Activated naive CD4-positive, alpha-beta T cell treated with anti-CD3 and anti-CD28 coated beads, Interleukin-2, amount 10 ng/mL, durations not matched to agents 7 days and 5 days (primary cell): ENCODE measurements around the gene TMEM126A.
"Not testable (repeated sequence)": the region's sequence is repeated elsewhere in the genome, so short reads cannot be mapped to it uniquely, and the experiment has no call there.

ENCODE experiments used
- CTCF ChIA-PET: fragments of 350-600 bp; sonication (Branson Sonifier 250); formaldehyde crosslinking; loops from one replicate; lab custom pipeline; 2021; ENCODE audit warnings: antibody characterized with exemption; lab: Charles Lee
- DNase-seq: peaks from one replicate; pipeline ENCODE4 v3.0.0-alpha.2; 2020
- H3K27ac Mint-ChIP-seq: one replicate; pipeline ENCODE4 v1.8.0; 2021; ENCODE audit warnings: mild to moderate bottlenecking, moderate library complexity, mixed read lengths
- H3K27me3 Mint-ChIP-seq: one replicate; pipeline ENCODE4 v1.8.0; 2021; ENCODE audit warnings: mild to moderate bottlenecking, mixed read lengths
- H3K36me3 Mint-ChIP-seq: one replicate; pipeline ENCODE4 v1.8.0; 2021; ENCODE audit warnings: mixed read lengths
- H3K4me1 Mint-ChIP-seq: one replicate; pipeline ENCODE4 v1.8.0; 2021; ENCODE audit warnings: mixed read lengths
- H3K4me3 Mint-ChIP-seq: one replicate; pipeline ENCODE4 v1.8.0; 2021; ENCODE audit warnings: mild to moderate bottlenecking, moderate library complexity, mixed read lengths
- H3K9me3 Mint-ChIP-seq: one replicate; pipeline ENCODE4 v1.8.0; 2021; ENCODE audit warnings: mixed read lengths

TMEM126A gene

GRCh38 chr11:85628771-85629341 lies 18.9 kb upstream of the TMEM126A start:
- peak overlapping the region; percentile 97 for H3K4me3 Mint-ChIP-seq
- peaks cover 44% of the 10 kb centered on the region for H3K4me1 Mint-ChIP-seq
- H3K36me3 Mint-ChIP-seq: peaks cover 24% of the 10 kb centered on the region
- peak overlapping the region; percentile 90 for H3K27ac Mint-ChIP-seq
- CTCF ChIA-PET: interaction anchor here (1.4 to 2.5 kb wide), 2 partner anchors 19 to 35 kb away, joined by 4 to 7 read pairs; partner anchors contain the start of genes CREBZF and TMEM126A
- H3K27me3 Mint-ChIP-seq: no peaks in the 10 kb centered on the region
- H3K9me3 Mint-ChIP-seq: no peaks in the 10 kb centered on the region
- DNase-seq: peak; percentile 25

DNA sequence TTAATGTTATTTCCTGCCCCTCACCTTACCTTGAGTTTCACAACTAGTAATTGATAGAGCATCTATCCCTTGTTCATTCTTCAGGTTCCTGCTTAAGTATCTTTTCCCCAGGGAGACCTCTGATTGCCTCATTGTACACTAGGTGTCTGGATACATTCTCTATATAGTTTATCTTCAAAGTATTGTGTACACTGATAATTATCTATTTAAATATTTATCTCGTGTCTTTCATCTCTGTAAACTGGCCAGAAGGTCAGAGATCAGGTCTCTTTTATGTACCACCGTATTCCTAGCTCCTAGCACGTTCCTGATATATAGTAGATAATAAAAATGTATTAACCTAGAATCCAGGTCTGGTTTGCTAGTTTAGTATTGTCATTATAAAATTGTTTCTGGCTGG lies 13.0 kb upstream of the TMEM126A start:
- DNase-seq: no peak
- H3K4me3 Mint-ChIP-seq: no peak overlapping the region
- CTCF ChIA-PET: no interaction called here
- peaks cover 42% of the 10 kb centered on the region for H3K36me3 Mint-ChIP-seq
- no peaks in the 10 kb centered on the region for H3K9me3 Mint-ChIP-seq
- H3K4me1 Mint-ChIP-seq: peaks cover 16% of the 10 kb centered on the region
- no peak overlapping the region for H3K27ac Mint-ChIP-seq
- no peaks in the 10 kb centered on the region for H3K27me3 Mint-ChIP-seq

- CTCF ChIA-PET: no interaction called here
- no peak overlapping the region for H3K4me3 Mint-ChIP-seq
- H3K36me3 Mint-ChIP-seq: peaks cover 7% of the 10 kb centered on the region
- no peak for DNase-seq
- H3K27ac Mint-ChIP-seq: no peak overlapping the region
- no peaks in the 10 kb centered on the region for H3K9me3 Mint-ChIP-seq
- peaks cover 27% of the 10 kb centered on the region for H3K27me3 Mint-ChIP-seq
- peaks cover 11% of the 10 kb centered on the region for H3K4me1 Mint-ChIP-seq
Measured at GRCh38 chr11:85643191-85643614, 4.6 kb upstream of the TMEM126A start.

DNA sequence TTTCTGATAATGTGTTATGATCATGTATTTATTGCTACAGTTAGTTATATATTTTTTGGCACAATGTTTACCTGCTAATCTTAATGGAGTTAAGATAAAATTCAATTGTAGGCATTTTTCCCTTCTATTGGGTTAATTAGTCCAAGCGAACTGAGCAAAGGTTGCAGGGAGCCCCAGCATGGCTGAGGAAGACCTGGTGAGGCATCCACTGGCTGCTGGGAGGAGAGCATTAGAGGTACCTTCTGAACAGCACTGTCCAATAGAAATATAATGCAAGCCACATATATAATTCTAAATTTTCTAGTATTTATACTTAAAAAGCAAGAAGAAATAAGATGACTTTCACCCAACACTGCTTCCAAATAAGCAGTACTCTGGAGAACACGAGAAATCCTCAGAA lies 689 bp upstream of the TMEM126A start:
- Mint-ChIP-seq H3K36me3 (peaks cover 14% of the 10 kb centered on the region), H3K4me1 (peaks cover 35% of the 10 kb centered on the region), H3K27me3 (peaks cover 23% of the 10 kb centered on the region), H3K9me3 (no peaks in the 10 kb centered on the region), H3K27ac (peak overlapping the region; percentile 95), H3K4me3 (peak overlapping the region; percentile 90)
- DNase-seq: no peak
- CTCF ChIA-PET: interaction anchor here (0.6 to 1.8 kb wide), 3 partner anchors 8 to 64 kb away, joined by 4 to 5 read pairs (median 4); partner anchors contain the start of gene TMEM126B

GRCh38 chr11:85651118-85651517 lies 3.4 kb downstream of the TMEM126A start:
- H3K4me1 Mint-ChIP-seq: peaks cover 46% of the 10 kb centered on the region
- CTCF ChIA-PET: no interaction called here

GRCh38 chr11:85652786-85653447 lies 5.2 kb downstream of the TMEM126A start:
- DNase-seq: no peak
- Mint-ChIP-seq H3K27ac (peak overlapping the region; percentile 35), H3K36me3 (peaks cover 29% of the 10 kb centered on the region), H3K4me3 (no peak overlapping the region), H3K4me1 (peaks cover 44% of the 10 kb centered on the region), H3K9me3 (no peaks in the 10 kb centered on the region), H3K27me3 (no peaks in the 10 kb centered on the region)
- CTCF ChIA-PET: no interaction called here

More at GRCh38 chr11:85651118-85651517, 3.4 kb downstream of the TMEM126A start:
- Mint-ChIP-seq H3K27ac (no peak overlapping the region), H3K4me3 (no peak overlapping the region), H3K36me3 (peaks cover 20% of the 10 kb centered on the region), H3K9me3 (no peaks in the 10 kb centered on the region), H3K27me3 (no peaks in the 10 kb centered on the region)
- no peak for DNase-seq

- DNase-seq, CTCF ChIA-PET, H3K4me3 Mint-ChIP-seq, H3K27me3 Mint-ChIP-seq, H3K9me3 Mint-ChIP-seq, H3K27ac Mint-ChIP-seq: not testable (repeated sequence)
- peaks cover 41% of the 10 kb centered on the region for H3K4me1 Mint-ChIP-seq
- peaks cover 35% of the 10 kb centered on the region for H3K36me3 Mint-ChIP-seq
Measured at GRCh38 chr11:85654343-85654742, 6.6 kb downstream of the TMEM126A start.

- H3K4me1 Mint-ChIP-seq: peaks cover 51% of the 10 kb centered on the region
- no peak for DNase-seq
- no peaks in the 10 kb centered on the region for H3K9me3 Mint-ChIP-seq
- H3K27ac Mint-ChIP-seq: no peak overlapping the region
- CTCF ChIA-PET: interaction anchor here (1.2 kb wide), 1 partner anchor 8 kb away, joined by 3 read pairs; the partner anchor contains the start of gene TMEM126A
- no peaks in the 10 kb centered on the region for H3K27me3 Mint-ChIP-seq
- H3K4me3 Mint-ChIP-seq: no peak overlapping the region
- peaks cover 45% of the 10 kb centered on the region for H3K36me3 Mint-ChIP-seq
Measured at GRCh38 chr11:85656777-85657176, 9.0 kb downstream of the TMEM126A start.

- Mint-ChIP-seq H3K4me1 (peaks cover 51% of the 10 kb centered on the region), H3K27ac (no peak overlapping the region), H3K4me3 (no peak overlapping the region), H3K27me3 (no peaks in the 10 kb centered on the region), H3K36me3 (peaks cover 47% of the 10 kb centered on the region), H3K9me3 (no peaks in the 10 kb centered on the region)
- CTCF ChIA-PET: no interaction called here
- DNase-seq: no peak
Measured at GRCh38 chr11:85658180-85658579, 10.4 kb downstream of the TMEM126A start.

GRCh38 chr11:85661972-85662664 lies 14.4 kb downstream of the TMEM126A start:
- Mint-ChIP-seq H3K27ac (no peak overlapping the region), H3K36me3 (peaks cover 49% of the 10 kb centered on the region), H3K4me3 (peak overlapping the region; percentile 98), H3K9me3 (no peaks in the 10 kb centered on the region), H3K4me1 (peaks cover 53% of the 10 kb centered on the region), H3K27me3 (no peaks in the 10 kb centered on the region)
- no peak for DNase-seq
- CTCF ChIA-PET: interaction anchor here (0.9 kb wide), 1 partner anchor 14 kb away, joined by 4 read pairs; the partner anchor contains the start of gene TMEM126A

GRCh38 chr11:85663080-85663752 lies 15.4 kb downstream of the TMEM126A start:
- Mint-ChIP-seq H3K27ac (peak overlapping the region; percentile 98), H3K4me3 (peak overlapping the region; percentile 98), H3K27me3 (no peaks in the 10 kb centered on the region), H3K9me3 (no peaks in the 10 kb centered on the region), H3K36me3 (peaks cover 47% of the 10 kb centered on the region), H3K4me1 (peaks cover 50% of the 10 kb centered on the region)
- peak; percentile 33 for DNase-seq
- CTCF ChIA-PET: interaction anchor here (1.8 to 2.7 kb wide), 3 partner anchors 15 to 90 kb away, joined by 4 to 8 read pairs (median 7); partner anchors contain the start of genes DLG2, TMEM126A and TMEM126B

DNA sequence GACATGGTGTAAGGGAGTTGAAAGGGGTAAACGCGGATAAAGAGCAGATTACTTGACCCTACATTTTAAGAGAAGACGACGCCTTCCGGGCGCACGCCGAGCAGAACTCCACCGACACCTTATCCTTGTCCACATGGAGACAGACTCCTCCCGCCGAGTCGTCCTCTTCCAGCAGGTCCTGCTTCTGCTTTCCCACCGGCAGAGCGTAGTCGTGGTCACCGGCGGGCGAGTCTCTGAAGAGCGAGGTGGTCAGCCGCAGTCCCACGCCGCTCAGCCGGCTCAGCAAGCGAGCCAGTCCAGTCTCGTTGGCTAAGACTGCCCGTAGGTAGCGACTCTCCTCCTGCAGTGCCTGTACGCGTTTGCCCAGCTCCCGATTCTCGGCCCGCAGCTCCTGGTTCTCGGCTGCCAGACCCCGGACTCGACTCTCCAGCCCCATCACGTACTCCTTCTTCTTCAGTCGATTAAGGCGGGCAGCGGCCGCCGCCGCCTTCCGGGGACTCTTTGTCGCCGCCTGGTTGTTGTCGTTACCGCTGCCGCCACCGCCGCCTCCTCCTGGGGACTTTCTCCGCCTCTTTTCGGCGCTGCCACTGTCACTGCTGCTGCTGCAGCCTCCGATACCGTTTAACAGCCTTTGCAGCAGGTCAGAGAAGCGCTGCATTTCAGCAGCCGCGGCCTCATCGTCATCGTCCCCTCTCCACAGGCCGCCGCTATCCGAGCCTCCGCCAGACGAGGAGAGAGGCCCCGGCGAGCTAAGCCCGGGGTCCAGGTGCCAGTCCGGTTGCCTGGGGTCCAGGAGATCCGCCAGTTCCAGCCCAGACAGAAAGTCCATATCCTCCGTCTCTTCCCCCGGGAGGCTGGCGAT lies 16.2 kb downstream of the TMEM126A start:
- H3K4me1 Mint-ChIP-seq: peaks cover 44% of the 10 kb centered on the region
- H3K27ac Mint-ChIP-seq: peak overlapping the region; percentile 98
- no peaks in the 10 kb centered on the region for H3K9me3 Mint-ChIP-seq
- peak overlapping the region; percentile 98 for H3K4me3 Mint-ChIP-seq
- peaks cover 43% of the 10 kb centered on the region for H3K36me3 Mint-ChIP-seq
- DNase-seq: peak; percentile 93
- no peaks in the 10 kb centered on the region for H3K27me3 Mint-ChIP-seq
- CTCF ChIA-PET: interaction anchor here (1.8 to 2.7 kb wide), 3 partner anchors 16 to 90 kb away, joined by 4 to 8 read pairs (median 7); partner anchors contain the start of genes DLG2, TMEM126A and TMEM126B
